HG02571 (cell line): ENCODE results near the gene SLC41A1.
"Not testable (repeated sequence)": the region's sequence is repeated elsewhere in the genome, so short reads cannot be mapped to it uniquely, and the experiment has no call there.

Experiments used
- ATAC-seq: cut with Tn5 transposase; IDR thresholded peaks from one replicate; pipeline ENCODE4 v1.9.1; 2021; ENCODE audit warnings: mild to moderate bottlenecking, moderate library complexity; ENCODE audit not compliant: unreplicated experiment

The SLC41A1 gene

GRCh38 chr1:205823260-205823659, 10.3 kb upstream of the SLC41A1 start:
- ATAC-seq: not testable (repeated sequence)

GRCh38 chr1:205822397-205822796, 9.4 kb upstream of the SLC41A1 start:
- no peak for ATAC-seq

- ATAC-seq: no peak
These were observed 5.0 kb upstream of the SLC41A1 start for GRCh38 chr1:205817988-205818387.

GRCh38 chr1:205817364-205817763, 4.4 kb upstream of the SLC41A1 start:
- no peak for ATAC-seq

GRCh38 chr1:205813755-205814058, 709 bp upstream of the SLC41A1 start:
- no peak for ATAC-seq

- no peak for ATAC-seq
These were observed 624 bp downstream of the SLC41A1 start for GRCh38 chr1:205812271-205812877.

- no peak for ATAC-seq
These were observed 1.3 kb downstream of the SLC41A1 start for GRCh38 chr1:205811660-205812059.

- ATAC-seq: no peak
These were observed 2.4 kb downstream of the SLC41A1 start for GRCh38 chr1:205810448-205811157.

GRCh38 chr1:205809942-205810345, 3.1 kb downstream of the SLC41A1 start:
- ATAC-seq: no peak

GRCh38 chr1:205809469-205809868, 3.5 kb downstream of the SLC41A1 start:
- ATAC-seq: no peak

- no peak for ATAC-seq
These were observed 7.8 kb downstream of the SLC41A1 start for GRCh38 chr1:205805082-205805711.

GRCh38 chr1:205804605-205805004, 8.4 kb downstream of the SLC41A1 start:
- no peak for ATAC-seq

GRCh38 chr1:205803986-205804385, 9.0 kb downstream of the SLC41A1 start:
- no peak for ATAC-seq

- no peak for ATAC-seq
These were observed 10.9 kb downstream of the SLC41A1 start for GRCh38 chr1:205802060-205802459.

GRCh38 chr1:205800981-205801703, 11.9 kb downstream of the SLC41A1 start:
- no peak for ATAC-seq

- ATAC-seq: no peak
These were observed 12.6 kb downstream of the SLC41A1 start for GRCh38 chr1:205800427-205800826.

GRCh38 chr1:205798577-205798976, 14.4 kb downstream of the SLC41A1 start:
- no peak for ATAC-seq

GRCh38 chr1:205797168-205797567, 15.8 kb downstream of the SLC41A1 start:
- no peak for ATAC-seq

- no peak for ATAC-seq
These were observed 18.8 kb downstream of the SLC41A1 start for GRCh38 chr1:205794011-205794730.

GRCh38 chr1:205792961-205793673, 19.9 kb downstream of the SLC41A1 start:
- ATAC-seq: no peak
